Transverse colon (tissue), 4 donors: ENCODE measurements around the gene ETNK2.

Source experiments
- EP300 ChIP-seq: sonication (generic); formaldehyde crosslinking; IDR thresholded peaks from one replicate; pipeline ENCODE4 v1.6.1; 2017; ENCODE audit warnings: antibody characterized with exemption, low read depth
- POLR2A ChIP-seq: fragments of 450-650 bp; IDR thresholded peaks from one replicate; pipeline ENCODE4 v1.6.1; 2016; ENCODE audit warnings: antibody characterized with exemption, mild to moderate bottlenecking, moderate library complexity
- POLR2AphosphoS5 ChIP-seq, 3 donors: sonication (generic); formaldehyde crosslinking; IDR thresholded peaks; one replicate each; pipeline ENCODE4 v1.6.1; 2016; ENCODE audit warnings: antibody characterized with exemption in 3 of 3
- TF ChIP-seq, protein P1 (sequence below), 5 experiments: fragments of 200-600 bp in 3 of 5; fragments of 450-650 bp in 2 of 5; sonication (generic) in 3 of 5; IDR thresholded peaks; 1 replicate in 2 of 5; 2 replicates in 3 of 5; pipeline ENCODE4 v1.5.1; 2016 to 2017; ENCODE audit warnings: antibody characterized with exemption in 5 of 5, inconsistent platforms in 3 of 5, mild to moderate bottlenecking in 2 of 5, moderate library complexity in 1 of 5

DNA sequence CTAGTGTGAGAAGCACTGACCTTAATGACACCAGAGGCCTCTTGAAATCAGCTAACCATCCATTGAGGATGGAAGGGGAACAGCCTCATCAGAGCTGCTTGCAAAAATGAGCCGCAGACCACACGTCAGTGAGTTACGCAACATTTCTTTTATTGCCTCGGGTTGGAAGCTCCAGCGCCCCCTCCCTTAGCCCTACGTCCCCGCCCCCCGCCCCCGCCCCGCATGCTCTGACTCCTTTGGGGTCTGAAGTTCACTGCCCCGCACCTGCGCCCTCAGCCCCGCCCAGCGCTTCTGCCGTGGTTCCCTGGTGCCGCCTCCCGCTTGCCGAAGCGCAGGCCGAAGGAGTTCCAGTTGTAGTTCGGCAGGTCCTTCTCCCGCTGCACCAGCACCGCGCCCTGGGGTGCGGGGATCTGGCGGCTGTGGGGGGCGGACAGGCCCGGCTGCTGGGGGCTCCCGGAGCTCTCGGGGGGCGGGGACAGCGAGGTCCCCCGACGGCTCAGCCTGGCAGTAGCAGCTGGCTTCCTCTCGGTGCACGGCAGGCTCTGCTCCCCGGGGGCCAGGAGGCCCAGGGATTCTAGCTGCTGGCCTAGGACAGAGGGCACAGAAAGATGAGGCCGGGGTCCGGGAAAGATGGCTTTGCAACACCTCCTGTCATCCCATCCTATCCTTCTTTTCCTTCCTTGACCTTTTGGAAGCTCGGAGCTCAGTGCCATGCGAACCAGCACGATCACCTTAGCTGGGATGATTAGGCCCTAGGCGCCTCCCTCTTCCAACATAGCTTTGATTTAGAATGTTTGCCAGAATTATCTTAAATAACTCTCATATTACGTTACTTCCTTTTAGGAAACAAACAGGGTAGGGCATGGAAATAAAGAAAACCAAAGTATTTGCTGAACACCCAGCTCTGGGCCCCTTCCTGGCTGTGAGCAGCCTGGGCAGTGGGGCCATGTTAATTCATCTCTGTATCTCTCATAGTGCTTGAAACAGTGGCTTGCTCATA is 38.7 kb upstream of the ETNK2 start:
- TF ChIP-seq POLR2A (no peak), EP300 (no peak), POLR2AphosphoS5 (IDR thresholded peaks at IDR 0.05) (no peak)
- TF ChIP-seq, protein P1, sequence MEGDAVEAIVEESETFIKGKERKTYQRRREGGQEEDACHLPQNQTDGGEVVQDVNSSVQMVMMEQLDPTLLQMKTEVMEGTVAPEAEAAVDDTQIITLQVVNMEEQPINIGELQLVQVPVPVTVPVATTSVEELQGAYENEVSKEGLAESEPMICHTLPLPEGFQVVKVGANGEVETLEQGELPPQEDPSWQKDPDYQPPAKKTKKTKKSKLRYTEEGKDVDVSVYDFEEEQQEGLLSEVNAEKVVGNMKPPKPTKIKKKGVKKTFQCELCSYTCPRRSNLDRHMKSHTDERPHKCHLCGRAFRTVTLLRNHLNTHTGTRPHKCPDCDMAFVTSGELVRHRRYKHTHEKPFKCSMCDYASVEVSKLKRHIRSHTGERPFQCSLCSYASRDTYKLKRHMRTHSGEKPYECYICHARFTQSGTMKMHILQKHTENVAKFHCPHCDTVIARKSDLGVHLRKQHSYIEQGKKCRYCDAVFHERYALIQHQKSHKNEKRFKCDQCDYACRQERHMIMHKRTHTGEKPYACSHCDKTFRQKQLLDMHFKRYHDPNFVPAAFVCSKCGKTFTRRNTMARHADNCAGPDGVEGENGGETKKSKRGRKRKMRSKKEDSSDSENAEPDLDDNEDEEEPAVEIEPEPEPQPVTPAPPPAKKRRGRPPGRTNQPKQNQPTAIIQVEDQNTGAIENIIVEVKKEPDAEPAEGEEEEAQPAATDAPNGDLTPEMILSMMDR (IDR thresholded peaks at IDR 0.05) = no peak
